GM21576 (cell line): Measurements from ENCODE around the gene TUNAR.

Source experiments
- ATAC-seq: cut with Tn5 transposase; IDR thresholded peaks from one replicate; pipeline ENCODE4 v1.9.1; 2021; ENCODE audit warnings: mild to moderate bottlenecking, moderate library complexity; ENCODE audit not compliant: unreplicated experiment

TUNAR gene

DNA sequence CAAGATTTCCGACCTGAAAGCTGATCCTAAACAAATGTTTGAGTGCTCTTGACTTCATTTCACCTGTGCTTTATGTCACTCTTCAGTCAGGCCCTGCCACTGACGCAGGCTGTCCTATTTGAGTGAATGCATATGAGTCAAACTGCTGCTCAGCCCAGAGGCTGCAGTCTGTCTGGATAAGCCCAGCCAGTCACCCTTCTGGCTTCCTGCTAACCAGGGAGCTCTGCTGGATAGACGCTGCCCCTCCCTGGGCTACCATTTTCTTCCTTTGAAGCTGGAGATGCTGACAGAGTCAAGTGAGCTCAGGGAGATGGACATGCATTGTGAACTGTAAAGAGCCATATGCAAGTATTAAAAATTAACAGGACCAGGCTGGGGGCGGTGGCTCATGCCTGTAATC lies 5.1 kb upstream of the TUNAR start:
- no peak for ATAC-seq

DNA sequence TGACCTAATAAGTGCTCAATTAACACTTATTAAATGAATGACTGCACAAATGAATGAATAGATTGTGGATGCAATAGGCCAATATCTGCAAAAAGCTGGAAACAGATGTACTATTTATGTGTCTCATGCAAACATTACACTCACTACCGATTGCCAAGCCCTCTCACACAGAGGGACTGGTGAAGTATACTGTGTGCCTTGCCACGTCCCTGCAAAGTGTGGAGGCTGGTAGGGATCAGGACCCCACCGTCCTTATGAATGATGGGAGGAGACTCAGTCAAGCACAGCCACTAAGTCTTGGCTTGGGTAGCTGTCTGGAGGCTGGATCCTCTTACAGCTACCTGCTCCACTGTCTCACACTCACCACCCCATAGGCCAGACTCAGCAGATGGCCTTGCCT lies 3.9 kb upstream of the TUNAR start:
- ATAC-seq = no peak

DNA sequence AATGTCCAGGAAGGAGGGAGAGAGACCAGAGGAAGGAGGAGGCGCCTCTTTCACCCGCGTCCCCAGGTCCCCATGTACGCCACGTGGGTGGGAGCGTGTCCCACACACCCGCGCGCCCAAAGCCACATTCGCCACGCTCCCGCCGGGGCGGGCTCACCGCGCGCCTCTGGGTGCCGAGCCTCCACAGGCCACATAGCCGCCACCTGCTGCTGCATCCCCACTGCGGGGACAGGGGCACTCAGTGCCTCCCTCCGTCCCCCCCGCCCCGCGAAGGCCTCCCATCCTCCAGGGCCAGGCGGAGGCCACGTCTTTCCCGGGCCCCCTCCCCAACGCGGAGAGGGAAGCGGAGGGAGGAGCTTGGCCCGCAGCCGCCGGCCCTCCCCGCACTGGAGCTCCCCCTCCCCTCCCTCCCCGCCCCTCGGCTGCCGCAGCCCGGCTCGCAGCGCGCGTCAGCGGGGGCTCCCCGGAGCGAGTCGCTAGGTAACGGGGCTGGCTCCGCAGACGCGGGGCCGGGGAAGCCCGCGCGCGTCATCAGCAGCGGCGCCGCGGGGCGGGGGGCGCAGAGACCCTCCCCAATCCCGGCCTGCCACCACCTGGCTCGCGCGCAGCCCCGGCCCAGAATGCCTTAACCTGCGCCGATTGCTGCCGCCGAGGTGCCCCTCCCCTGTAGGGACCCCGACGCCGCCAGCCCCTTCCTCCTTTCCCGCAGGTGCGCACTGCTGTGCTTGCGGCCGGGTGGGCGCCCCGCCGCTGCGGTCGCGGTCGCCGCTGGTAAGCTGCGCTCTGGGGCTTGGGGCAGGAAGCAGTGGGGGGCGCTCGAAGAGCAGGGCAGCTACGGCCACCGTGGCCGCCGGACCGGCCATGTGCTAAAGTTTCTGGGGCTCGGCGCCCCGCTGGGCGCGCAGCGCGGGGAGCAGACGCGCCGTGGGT lies 536 bp upstream of the TUNAR start:
- ATAC-seq = no peak

DNA sequence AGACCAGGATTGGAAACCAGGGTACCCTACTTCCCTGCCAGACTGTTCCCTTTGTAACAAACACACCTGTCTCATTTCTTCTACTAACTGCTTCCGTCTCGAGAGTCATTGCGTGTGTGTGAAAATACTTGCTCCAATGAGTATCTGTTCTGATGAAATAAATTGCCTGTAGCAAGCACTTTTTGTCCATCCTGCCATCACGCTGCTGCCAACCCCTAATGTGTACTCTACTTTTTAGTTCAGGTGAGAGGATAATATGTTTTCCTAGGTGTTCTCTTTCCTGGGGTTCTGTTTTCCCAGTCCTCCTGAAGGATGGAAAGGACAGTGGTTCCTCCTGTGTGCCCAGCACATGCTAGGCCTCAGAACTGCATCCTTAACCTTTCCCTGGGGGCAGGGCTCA lies 1.0 kb downstream of the TUNAR start:
- ATAC-seq = no peak

DNA sequence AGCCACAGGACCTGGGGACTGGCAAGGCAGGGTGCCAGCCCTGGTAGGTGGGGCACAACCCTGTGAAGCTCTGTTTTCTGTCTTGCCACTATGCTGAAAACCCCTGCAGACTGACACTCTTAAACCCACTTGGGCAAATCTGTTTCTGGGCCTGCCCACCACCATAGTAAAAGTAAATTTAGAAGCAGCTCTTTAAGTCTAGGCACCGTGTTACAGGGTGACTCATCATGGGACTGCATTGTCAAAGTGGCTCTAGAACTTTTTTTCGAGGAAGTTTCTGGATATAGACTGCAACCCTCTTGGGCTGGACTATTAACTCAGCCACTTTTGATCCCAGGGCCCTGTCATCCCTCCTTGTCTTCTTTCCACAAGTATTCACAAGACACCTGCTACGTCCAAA lies 7.7 kb downstream of the TUNAR start:
- no peak for ATAC-seq

DNA sequence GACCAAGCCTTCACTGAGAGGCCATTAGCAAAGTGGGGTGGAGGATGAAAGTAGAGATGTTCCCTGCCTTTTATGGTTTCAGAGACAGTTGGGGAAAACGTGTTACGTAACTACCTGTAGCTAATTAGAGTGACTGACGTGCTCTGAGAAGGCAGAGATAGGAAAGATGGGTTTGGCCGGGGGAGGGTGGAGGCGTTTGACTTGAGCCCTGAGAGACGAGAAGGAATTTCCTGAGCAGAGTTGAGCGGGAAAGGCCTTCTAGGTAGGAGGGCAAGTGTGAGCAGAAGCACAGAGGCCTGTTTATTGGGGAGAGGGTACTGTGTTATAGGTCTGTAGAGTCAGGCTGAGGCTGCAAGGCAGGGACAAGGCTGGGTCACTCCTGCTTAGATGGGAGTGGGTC lies 8.6 kb downstream of the TUNAR start:
- ATAC-seq = no peak

DNA sequence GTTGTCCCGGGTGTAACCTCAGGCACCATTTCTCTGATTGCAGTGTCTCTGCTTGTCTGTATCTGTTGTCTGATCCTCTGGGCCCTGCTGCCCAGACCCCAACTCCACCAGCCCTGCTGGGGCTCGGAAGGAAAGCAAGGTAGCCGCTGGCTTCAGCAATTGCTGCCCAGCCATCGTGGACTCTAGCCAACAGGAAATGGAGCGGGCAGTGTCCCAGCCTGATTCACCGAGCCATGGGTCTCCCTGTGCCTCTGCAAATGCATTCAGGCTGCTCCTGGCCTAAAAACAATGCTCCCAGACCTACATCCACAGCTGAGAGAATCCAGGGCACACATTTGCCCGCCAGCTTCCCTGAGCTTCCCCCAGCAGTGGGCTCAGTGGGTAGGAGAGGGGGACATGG lies 9.2 kb downstream of the TUNAR start:
- ATAC-seq = no peak

DNA sequence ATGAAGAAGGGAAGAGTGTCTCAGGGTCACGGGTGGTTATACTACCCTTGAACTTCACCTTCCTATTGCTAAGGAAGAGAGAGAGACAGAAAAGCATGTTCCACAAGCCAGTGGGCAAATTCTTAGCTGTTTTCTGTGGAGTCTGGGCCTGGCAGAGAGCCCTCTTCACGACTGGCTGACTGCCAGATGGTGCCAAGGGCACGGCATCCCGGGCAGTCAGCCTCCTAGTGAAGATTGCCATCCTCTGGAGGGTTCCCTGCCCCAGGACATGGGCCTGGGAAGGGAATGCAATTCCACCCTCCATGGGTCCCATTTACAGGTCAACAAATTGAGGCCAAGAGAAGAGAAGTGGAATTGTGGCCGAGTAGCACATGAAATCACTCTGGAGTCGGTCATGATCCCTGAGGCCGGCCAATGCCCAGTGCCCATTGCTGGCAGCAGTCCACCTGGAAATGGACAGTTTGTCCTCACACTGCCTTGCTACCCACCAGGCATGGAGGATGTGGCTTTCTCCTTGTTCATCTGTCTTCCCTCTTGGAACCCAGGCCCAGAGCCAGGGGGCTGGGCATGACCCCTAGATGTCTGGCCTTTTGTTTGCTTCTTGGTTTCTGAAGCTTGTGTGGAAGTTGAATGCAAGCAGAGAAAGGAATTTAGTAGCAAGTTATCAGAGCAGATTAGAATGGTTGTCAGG lies 9.9 kb downstream of the TUNAR start:
- ATAC-seq = no peak

DNA sequence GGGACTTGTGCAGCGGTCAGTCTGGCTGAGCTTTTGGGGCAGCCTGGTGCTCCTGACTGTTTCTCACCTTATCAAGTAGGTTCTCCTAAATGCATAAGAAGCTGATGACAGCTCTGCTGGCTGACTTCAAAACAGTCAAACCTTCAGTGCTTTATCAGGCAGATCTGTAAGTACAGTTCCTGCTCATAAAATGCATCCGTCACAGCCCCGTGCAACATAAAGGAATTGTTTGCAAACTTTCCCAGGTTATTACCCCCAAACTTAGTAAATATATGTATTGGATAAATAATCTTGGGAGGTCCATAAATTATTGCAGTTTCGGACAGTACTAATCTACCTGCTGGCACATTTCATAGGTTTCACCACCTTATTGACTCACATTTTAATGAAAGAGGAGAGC lies 10.7 kb downstream of the TUNAR start:
- no peak for ATAC-seq

DNA sequence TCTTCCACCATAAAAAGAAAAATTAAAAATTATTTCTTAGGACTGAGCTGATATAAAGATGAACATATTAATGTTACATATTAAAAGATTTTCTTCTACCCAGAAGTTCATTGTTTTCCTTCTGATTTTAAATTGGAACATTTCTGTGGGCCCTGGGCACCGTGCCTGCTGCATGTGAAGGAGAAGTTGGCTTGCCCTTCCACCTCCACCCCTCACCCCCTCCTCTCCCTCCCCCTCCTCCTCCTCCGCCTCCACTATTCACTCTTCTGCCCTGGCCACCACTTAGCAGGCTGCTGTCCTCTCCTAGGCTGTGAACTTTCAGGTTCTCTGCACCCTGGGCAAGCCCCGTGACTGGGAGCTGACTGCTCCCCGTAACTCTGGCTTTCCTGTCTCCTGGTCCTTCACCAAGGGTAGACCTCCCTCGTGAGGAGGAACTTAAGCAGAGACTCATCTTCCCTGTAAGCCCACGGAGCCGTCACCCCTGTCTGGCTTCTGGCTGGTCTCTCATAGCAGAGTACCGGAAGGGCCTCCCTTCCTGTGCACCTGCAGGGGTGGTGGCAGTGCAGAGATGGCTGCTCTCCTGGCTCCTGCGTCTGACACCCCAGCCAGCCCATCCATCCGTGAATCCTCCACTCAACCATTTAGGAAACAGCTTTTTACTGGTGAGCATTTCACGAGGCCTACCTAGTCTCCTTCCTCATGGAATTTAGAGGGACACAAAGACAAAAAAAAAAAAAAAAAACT lies 12.8 kb downstream of the TUNAR start:
- no peak for ATAC-seq

DNA sequence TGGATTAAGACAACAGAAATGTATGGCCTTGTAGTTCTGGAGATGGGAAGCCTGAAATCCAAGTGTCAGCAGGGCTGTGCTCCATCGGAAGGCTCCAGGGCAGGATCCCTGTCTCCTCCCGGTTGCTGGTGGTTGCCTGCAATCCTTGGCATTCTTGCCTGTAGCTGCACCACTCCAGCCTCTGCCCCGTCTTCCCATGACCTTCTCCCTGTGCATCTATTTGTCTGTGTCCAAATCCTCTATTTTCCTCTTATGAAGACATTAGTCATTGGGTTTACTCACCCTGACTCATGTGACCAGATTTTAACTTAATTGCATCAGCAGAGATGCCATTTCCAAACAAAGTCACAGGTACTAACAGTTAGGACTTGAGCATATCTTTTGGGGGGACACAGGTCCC lies 15.1 kb downstream of the TUNAR start:
- ATAC-seq = no peak

DNA sequence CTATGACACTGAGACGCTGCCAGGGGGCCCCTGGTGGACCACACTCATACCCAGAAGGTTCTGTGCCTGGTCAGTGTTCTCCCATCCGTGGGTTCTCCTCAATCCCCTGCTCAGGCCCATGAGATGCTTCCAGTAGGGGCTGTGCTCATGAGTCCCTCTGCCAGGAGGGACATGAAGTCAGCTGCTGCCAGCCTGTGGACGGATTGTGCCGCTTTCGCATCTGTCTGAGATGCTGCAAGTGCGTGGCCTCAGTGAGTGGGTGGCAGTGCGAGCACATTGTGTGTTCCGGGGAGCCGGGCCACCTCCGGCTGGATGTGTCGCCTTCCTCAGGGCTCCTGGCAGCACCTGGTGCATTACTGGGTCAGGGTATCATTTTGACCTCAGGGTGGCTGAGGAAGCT lies 15.5 kb downstream of the TUNAR start:
- no peak for ATAC-seq

DNA sequence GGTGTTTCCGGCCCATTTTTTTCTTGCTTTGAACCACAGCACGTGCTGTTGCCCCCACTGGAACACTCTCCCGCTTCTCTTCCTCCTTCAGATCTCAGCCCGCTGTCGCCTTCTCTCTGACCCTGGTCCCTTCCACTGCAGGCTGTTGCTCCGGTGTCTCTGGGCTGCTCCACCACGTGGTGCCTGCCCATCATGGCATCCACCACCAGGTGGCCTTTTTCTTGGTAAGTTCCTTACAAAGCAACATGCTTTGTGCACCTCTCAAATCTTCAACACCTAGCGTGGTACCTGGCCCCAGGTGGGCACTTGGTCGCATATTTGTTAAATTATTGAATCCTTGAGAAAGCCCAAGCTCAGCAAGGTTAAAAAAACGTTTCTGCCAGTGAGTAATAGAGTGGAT lies 19.1 kb downstream of the TUNAR start:
- no peak for ATAC-seq

DNA sequence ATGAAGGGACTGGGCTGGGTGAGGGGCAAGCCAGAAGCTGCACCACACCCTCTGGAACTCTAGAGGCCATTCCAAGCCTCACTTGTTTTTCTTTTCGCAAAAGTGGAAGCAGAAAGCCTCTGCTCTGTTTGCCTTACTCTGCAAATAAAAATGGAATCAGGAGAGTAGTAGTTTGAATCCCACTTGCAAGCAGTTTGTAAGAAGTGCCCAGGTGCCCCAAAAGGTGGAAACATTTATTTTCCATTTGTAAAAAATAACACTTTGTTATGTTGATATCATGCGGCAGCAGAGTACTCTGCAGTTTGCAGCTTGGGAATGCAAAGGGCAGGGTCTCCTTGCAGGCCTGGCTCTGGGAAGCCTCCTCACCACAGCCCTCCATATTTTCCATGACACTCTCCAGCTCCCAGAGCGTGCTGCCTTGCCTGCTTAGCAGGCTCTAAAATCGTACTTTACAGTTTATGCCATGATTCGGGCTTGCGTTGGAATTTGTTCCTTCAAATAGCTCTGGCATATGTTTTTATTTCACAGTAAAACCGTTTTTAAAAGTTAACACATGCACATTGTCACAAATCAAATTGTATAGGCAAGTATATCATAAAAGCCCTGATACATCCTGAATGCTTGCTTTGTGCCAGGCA lies 20.0 kb downstream of the TUNAR start:
- ATAC-seq = no peak

DNA sequence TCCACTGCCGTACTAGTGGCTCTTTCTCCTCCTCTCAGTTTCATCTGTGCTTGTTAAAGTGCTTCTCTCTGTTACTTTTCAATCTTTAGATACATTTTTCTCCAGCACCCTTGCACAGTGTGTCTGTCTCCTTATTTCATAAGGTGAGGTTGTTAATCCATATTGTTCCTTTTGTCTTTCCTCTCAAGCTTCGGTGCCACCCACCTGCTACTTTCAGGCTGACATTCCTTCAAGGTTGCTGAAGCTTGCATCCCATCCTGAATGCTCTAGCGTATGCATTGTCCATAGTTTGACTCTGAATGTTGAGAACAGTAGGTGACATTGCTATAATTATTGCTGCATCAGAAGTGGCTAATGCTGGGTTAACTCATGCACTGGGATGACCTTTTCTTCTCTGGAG lies 20.6 kb downstream of the TUNAR start:
- no peak for ATAC-seq

DNA sequence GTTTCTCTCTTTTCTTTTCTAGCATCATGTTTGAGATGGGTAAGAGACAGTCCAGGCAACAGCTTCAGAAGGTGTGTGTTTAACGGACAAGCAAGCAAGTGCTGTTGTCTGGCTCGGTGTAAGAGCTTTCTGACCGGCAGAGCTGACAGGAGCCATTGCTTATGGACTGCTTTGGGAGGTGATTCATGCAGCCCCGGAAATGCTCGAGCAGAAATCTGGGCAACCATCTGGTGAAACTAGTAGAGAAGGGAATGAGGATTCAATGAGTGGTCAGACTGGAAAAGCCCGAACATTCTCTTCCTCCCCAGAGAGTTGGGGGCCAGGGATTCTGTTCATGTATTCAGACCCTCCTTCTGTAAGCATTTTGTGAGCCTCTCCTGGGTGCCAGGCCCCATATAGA lies 24.4 kb downstream of the TUNAR start:
- ATAC-seq = no peak

DNA sequence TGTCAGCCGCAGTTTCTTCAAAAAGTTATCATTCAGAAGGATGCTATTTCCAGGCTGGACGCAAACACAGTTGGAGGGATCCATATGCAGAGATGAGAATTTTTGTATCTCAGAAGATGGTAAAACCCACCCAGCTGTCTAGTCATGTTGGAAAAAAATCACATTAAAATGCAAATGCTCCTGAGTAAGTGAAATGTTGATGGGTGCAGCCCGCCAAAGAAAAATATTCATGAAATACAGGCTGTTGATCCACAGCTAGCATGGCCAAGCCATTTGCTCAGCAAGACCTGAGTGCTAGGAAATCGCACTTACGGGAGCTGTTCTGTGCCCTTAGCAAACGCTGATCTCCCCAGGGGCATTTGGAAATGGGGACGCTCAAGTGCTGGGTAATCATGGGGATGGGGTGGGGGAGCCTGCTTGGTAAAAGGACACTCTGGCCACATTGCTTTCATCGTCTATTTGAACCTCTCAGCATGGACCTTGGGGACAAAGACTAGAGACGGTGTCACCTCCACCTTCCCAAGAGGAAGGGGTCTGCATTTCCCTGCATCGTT lies 25.7 kb downstream of the TUNAR start:
- no peak for ATAC-seq

DNA sequence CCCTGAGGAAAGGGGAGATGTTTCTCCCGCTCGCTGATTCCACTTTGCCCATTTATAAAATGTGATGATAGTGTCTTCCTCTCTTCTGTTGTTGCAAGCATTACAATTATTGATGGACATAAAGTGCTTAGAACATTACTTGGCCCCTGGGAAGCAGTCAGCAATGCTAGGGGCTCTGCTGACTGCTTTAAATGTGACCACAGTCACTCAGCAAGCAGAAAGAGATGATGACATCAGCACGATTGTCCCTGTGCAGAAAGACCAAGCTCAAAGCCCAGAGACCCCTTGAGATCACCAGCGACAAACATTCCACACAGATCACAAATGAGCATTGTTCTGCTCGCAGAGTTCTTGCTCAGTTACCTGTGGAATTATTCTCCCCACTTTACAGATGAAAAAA lies 26.5 kb downstream of the TUNAR start:
- no peak for ATAC-seq

DNA sequence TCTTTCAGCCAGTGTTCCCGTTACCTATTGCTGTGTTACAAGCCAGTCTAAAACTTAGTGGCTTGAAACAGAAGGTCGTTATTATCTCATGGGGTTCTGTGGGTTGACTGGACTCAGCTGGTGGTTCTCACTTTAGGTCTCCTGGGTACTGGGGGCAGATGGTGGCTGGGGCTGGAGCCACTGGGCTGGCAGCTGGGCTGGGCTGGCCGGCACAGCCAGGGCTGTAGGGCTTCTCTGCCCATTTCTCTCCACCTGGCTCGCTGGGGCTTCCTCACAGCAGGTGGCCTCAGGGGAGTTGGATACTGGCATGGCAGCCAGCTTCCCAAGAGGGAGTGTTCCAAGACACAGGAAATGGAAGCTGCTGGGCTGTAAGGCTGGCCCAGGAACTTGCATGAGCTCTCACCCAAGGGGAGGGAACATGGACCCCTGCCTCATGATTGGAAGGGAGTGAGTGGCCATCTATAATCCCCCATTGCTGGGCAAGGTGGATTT lies 27.0 kb downstream of the TUNAR start:
- no peak for ATAC-seq

DNA sequence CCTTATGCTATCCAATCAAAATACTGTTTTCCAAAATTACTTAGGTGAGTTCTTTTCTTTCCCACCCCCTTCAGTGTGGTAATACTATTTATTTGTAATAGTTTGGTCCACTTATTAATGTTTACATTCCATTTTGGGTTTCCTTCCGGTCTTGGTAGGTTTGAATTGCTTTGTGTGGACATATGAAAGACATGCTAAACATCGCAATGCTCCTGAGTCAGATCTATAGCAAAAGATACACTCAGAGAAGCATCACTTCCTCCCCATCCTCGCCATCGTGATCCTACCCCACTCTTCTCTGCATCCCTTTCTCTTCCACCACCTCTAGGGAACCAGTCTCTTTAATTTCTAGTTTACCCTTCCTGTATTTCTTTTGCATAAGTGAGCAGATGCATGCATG lies 30.0 kb downstream of the TUNAR start:
- no peak for ATAC-seq

DNA sequence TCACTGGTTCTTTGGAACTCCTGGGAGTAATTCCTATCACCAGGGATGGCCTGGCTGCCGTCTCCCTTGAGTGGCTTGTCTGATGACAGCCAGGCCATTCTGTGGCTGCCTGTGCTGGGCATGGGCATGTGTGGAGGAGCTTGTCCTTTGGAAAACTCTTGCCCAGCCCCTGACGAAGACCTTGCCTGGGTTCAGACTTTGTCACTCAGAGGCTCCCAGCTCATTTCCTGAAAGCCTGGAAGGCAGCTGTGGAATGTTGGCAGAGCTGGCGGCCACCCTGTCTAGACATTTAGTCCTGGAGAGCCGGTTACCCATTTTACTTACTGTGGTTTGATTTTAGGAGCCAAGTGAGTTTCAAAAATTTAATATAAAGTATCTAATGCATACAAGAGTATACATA lies 34.0 kb downstream of the TUNAR start:
- no peak for ATAC-seq
